ENCODE results near the gene TRIO.

TRIO gene

DNA sequence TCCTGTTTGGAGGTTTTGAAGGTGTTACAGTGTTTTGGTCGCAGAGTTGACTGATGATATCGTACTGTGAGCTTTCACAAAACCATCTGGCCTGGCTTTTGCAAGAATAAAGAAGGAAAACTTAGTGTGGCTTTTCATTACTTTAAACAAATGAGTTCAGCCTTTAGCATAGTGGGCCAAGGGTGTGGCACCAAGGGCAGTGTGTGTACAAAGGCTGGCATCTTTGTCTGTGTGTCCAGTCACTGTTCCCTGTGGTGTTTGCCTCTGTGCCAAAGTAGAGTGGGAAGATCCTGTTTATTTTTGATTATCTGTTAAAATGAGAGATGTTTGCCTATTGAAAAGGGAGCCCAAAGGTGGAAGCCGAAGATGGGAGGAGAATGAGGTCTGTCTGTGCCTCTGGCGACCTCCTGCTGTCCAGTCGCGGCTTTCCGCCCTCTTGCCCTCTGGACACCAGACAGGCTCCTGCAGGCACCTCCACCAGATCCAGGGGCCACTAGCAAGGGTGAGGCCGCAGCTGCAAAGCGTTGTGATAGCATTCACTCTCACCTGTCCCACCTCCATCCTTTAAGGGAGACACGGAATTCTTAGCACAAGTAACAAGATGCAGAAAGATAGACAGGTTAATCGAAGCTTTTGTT, 113.7 kb downstream of the TRIO start:
- no peak for TF ChIP-seq CTCF (IDR thresholded peaks at IDR 0.05; ENCODE audit: insufficient read depth, low read length, poor library complexity, severe bottlenecking)
- no peaks in the 10 kb centered on the region; the same call in 1 of the 2 replicates for H3K36me3 ChIP-seq (ENCODE audit: control insufficient read depth, insufficient read depth, low read length)
- no peak for DNase-seq (ENCODE audit: extremely low read depth, insufficient read length)
- no peaks in the 10 kb centered on the region for H3K27me3 ChIP-seq (replicated peaks; ENCODE audit: control insufficient read depth, insufficient read depth, low read length)
- H3K4me3 ChIP-seq (replicated peaks; ENCODE audit: low read depth, low read length), result no peak overlapping the region

- TF ChIP-seq CTCF (IDR thresholded peaks at IDR 0.05; ENCODE audit: insufficient read depth, low read length, poor library complexity, severe bottlenecking), result no peak
- peak; percentile 62 for DNase-seq (ENCODE audit: extremely low read depth, insufficient read length)
- no peaks in the 10 kb centered on the region for H3K27me3 ChIP-seq (replicated peaks; ENCODE audit: control insufficient read depth, insufficient read depth, low read length)
- H3K4me3 ChIP-seq (replicated peaks; ENCODE audit: low read depth, low read length), result peak overlapping the region; percentile 35; the same call in 1 of the 2 replicates
- H3K36me3 ChIP-seq (ENCODE audit: control insufficient read depth, insufficient read depth, low read length), result no peaks in the 10 kb centered on the region
These were observed 114.9 kb downstream of the TRIO start for GRCh38 chr5:14257995-14258403.

DNA sequence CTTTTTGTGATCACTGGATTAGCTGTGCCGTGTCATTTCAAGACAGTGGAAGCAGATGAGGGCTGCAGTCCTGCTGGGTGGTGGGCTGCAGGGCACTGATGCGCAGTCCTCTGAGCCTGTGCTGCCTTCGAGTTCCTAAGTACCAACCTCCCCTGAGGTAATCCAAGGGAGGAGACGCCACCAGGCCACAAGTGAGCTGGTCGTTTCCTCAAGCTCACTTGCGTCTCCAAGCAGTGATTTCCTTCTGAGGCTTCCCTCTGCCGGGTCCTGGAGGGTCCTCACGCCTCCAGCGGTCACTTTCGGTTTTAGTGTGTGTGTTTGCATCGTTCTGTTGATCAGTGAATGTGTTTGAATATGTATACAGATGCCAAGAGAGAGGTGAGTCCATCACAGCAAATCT, 115.7 kb downstream of the TRIO start:
- TF ChIP-seq CTCF (IDR thresholded peaks at IDR 0.05; ENCODE audit: insufficient read depth, low read length, poor library complexity, severe bottlenecking), result peak; percentile 16
- H3K36me3 ChIP-seq (ENCODE audit: control insufficient read depth, insufficient read depth, low read length), result no peaks in the 10 kb centered on the region
- DNase-seq (ENCODE audit: extremely low read depth, insufficient read length), result peak; percentile 56
- no peaks in the 10 kb centered on the region for H3K27me3 ChIP-seq (replicated peaks; ENCODE audit: control insufficient read depth, insufficient read depth, low read length)
- H3K4me3 ChIP-seq (replicated peaks; ENCODE audit: low read depth, low read length), result peak overlapping the region; percentile 35

GRCh38 chr5:14260637-14261036, 117.5 kb downstream of the TRIO start:
- no peak for TF ChIP-seq CTCF (IDR thresholded peaks at IDR 0.05; ENCODE audit: insufficient read depth, low read length, poor library complexity, severe bottlenecking)
- Histone ChIP-seq H3K4me3 (replicated peaks; ENCODE audit: low read depth, low read length) (no peak overlapping the region), H3K36me3 (ENCODE audit: control insufficient read depth, insufficient read depth, low read length) (no peaks in the 10 kb centered on the region), H3K27me3 (replicated peaks; ENCODE audit: control insufficient read depth, insufficient read depth, low read length) (no peaks in the 10 kb centered on the region)
- DNase-seq (ENCODE audit: extremely low read depth, insufficient read length), result no peak

DNA sequence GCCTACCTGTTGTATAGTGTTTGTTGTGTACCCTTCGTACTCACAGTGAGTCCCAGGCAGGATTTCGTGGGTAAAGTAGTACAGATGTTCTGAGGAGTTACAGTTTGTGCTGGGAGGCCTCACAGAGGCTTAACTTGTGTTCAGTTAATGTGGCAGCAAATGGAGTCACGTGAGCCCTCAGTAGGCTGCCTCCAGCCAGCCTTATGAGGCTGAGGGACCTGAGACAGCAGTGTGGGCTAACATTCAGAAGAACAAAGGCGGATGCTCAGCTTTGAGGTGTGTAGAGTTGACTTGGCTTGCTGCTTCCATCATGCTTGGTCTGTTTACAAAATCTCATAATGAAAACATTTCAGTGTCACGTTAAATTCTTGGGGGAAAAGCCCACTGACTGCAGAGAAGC, 118.1 kb downstream of the TRIO start:
- H3K4me3 ChIP-seq (replicated peaks; ENCODE audit: low read depth, low read length), result no peak overlapping the region
- no peak for DNase-seq (ENCODE audit: extremely low read depth, insufficient read length)
- no peak for TF ChIP-seq CTCF (IDR thresholded peaks at IDR 0.05; ENCODE audit: insufficient read depth, low read length, poor library complexity, severe bottlenecking)
- no peaks in the 10 kb centered on the region for H3K27me3 ChIP-seq (replicated peaks; ENCODE audit: control insufficient read depth, insufficient read depth, low read length)
- no peaks in the 10 kb centered on the region for H3K36me3 ChIP-seq (ENCODE audit: control insufficient read depth, insufficient read depth, low read length)
